ENCODE measurements around the gene PPP2R3B.

The PPP2R3B gene

GRCh38 chrX:291411-291901, 95.3 kb downstream of the PPP2R3B start:
- DNase-seq = no peak

DNA sequence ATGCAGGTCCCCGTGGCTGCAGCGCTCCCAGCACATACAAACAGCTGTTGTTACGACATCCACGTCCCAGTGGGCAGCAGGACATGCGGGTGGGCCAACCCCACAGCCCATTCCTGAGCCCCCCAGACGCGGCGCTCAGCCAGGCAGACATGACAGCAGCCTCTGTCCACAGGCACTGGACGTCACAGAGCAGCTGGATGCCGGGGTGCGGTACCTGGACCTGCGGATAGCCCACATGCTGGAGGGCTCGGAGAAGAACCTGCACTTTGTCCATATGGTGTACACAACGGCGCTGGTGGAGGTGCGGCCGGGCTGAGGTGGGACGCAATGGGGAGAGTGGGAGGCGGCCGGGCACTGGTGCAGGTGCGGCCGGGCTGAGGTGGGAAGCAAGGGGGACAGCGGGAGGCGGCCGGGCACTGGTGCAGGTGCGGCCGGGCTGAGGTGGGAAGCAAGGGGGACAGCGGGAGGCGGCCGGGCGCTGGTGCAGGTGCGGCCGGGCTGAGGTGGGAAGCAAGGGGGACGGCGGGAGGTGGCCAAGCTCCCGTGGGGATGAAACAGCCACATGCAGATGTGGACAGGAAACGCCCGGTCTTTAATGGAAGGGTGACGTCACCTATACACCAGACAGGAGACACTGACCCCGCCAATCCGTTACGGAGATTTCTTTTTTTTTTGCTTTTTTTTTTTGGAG, 96.1 kb downstream of the PPP2R3B start:
- DNase-seq = no peak

DNA sequence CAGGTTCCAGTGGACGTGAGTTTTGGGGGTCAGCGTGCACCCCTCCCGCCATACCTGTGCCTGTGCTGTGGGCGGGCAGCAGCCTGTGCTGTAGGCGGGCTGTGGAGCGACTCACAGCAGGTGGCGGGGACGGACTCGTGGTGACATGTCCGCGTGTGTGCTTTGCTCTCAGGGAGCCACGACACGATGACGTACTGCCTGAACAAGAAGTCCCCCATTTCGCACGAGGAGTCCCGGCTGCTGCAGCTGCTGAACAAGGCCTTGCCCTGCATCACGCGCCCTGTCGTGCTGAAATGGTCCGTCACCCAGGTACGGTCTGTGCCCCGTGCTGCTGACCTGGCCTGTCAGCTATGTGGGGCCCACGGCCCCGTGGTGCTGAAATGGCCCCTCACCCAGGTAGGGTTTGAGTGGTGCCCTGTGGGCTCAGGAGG, 98.1 kb downstream of the PPP2R3B start:
- no peak for DNase-seq

GRCh38 chrX:287670-288069, 99.0 kb downstream of the PPP2R3B start:
- no peak for DNase-seq

DNA sequence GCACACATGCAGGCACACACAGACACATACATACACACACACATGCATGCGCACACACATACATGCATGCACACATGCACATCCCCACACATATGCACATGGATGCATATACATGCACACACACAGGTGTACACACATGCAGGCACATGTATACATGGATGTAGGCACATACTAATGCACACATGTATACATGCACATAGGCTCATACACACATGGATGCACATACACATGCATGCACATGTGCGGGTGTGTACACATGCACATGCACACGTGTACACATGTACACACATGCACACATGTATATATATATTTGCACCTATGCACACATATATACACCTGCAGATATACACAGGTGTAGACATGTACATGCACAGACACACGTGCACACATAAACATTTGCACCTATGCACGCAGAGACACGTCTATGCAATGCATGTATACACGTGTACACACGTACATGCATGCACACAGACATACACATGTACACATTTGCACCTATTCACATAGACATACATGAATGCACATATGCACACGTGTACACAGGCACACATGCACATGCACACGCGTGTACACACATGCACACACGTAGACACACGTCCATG, 101.5 kb downstream of the PPP2R3B start:
- DNase-seq = no peak
